Mesendoderm (in vitro differentiated cells): ENCODE data around the gene ASB2.

ENCODE experiments used
- DNase-seq: peaks from one replicate; pipeline ENCODE4 v3.0.0; 2013
- H2AK5ac ChIP-seq: 2 replicates; pipeline ENCODE4 v1.6.1; 2013; ENCODE audit warnings: low read length, inconsistent platforms
- H2BK120ac ChIP-seq: 2 replicates; pipeline ENCODE4 v1.6.1; 2013; ENCODE audit warnings: low read depth, mild to moderate bottlenecking, low read length, moderate library complexity, mixed read lengths
- H2BK15ac ChIP-seq: replicated peaks from 2 replicates; pipeline ENCODE4 v1.6.1; 2013; ENCODE audit warnings: low read depth, mild to moderate bottlenecking, moderate library complexity
- H2BK5ac ChIP-seq: 2 replicates; pipeline ENCODE4 v1.6.1; 2013; ENCODE audit warnings: low read length, inconsistent platforms
- H3K18ac ChIP-seq: 2 replicates; pipeline ENCODE4 v1.6.1; 2013; ENCODE audit warnings: mild to moderate bottlenecking, low read length, mixed read lengths
- H3K23ac ChIP-seq: one replicate; pipeline ENCODE4 v1.6.1; 2013; ENCODE audit warnings: low read length
- H3K27ac ChIP-seq: 2 replicates; pipeline ENCODE4 v1.5.1; 2013; ENCODE audit warnings: low read depth, mild to moderate bottlenecking, inconsistent platforms, low read length, moderate library complexity
- H3K27me3 ChIP-seq: 2 replicates; pipeline ENCODE4 v1.6.1; 2013; ENCODE audit warnings: low read length, control low read depth, mild to moderate bottlenecking, inconsistent platforms; ENCODE audit not compliant: insufficient read depth, poor library complexity
- H3K36me3 ChIP-seq: 2 replicates; pipeline ENCODE4 v1.6.1; 2013; ENCODE audit warnings: low read length, inconsistent platforms; ENCODE audit not compliant: control insufficient read depth, insufficient read depth
- H3K4ac ChIP-seq: one replicate; pipeline ENCODE4 v1.6.1; 2013; ENCODE audit warnings: low read depth, mild to moderate bottlenecking, low read length, moderate library complexity
- H3K4me1 ChIP-seq: 2 replicates; pipeline ENCODE4 v1.6.1; 2013; ENCODE audit warnings: low read depth, low read length, inconsistent platforms; ENCODE audit not compliant: control insufficient read depth
- H3K4me2 ChIP-seq: 2 replicates; pipeline ENCODE4 v1.6.1; 2013; ENCODE audit warnings: low read length
- H3K4me3 ChIP-seq: 2 replicates; pipeline ENCODE4 v1.5.1; 2013; ENCODE audit warnings: mild to moderate bottlenecking, low read length
- H3K56ac ChIP-seq: one replicate; pipeline ENCODE4 v1.6.1; 2013; ENCODE audit warnings: low read length
- H3K79me1 ChIP-seq: 2 replicates; pipeline ENCODE4 v1.6.1; 2013; ENCODE audit warnings: low read length, inconsistent platforms
- H3K79me2 ChIP-seq: 2 replicates; pipeline ENCODE4 v1.6.1; 2013; ENCODE audit warnings: mild to moderate bottlenecking, low read length; ENCODE audit not compliant: control insufficient read depth, insufficient read depth
- H3K9ac ChIP-seq: 2 replicates; pipeline ENCODE4 v1.6.1; 2013; ENCODE audit warnings: low read length, inconsistent platforms
- H4K5ac ChIP-seq: one replicate; pipeline ENCODE4 v1.6.1; 2013; ENCODE audit warnings: low read length
- H4K8ac ChIP-seq: one replicate; pipeline ENCODE4 v1.6.1; 2013; ENCODE audit warnings: low read depth, mild to moderate bottlenecking, control low read depth, low read length, moderate library complexity
- WGBS: extraction: QIAGEN DNeasy Blood & Tissue Kit; methylation state at CpG from one replicate; pipeline ENCODE4 v1.1.7; 2013; ENCODE audit warnings: low lambda C conversion rate, missing lambda C conversion rate; ENCODE audit not compliant: insufficient coverage; ENCODE audit errors: extremely low coverage; 5-methylcytosine and 5-hydroxymethylcytosine counted together

ASB2 gene

DNA sequence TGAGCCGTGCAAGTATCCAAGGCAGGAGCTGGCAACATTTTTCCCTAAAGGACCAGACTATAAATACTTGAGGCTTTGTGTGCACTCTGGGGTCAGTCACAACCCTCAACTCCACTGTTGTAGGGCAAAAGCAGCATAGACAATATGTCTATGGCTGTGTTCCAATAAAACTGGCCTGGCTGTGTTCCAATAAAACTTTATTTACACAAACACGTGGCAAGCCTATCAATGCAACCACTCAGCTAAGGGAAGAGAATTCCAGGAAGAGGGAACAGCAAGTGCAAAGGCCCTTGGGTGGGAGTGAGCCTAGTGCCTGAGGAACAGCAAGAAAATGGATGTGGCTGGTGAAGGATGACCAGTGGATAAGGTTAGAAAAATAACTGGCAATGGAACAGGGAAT is 60.6 kb downstream of the ASB2 start:
- H3K4me2 ChIP-seq = no peak overlapping the region
- H2AK5ac ChIP-seq = no peak overlapping the region
- H2BK120ac ChIP-seq = no peak overlapping the region
- no peak overlapping the region for H3K9ac ChIP-seq
- no peak for DNase-seq
- no peak overlapping the region for H3K4me3 ChIP-seq
- no peaks in the 10 kb centered on the region for H3K79me1 ChIP-seq
- H3K4me1 ChIP-seq = no peaks in the 10 kb centered on the region
- H3K18ac ChIP-seq = no peak overlapping the region
- H3K27ac ChIP-seq = no peak overlapping the region
- no peak overlapping the region for H3K23ac ChIP-seq
- no CpG with 5 or more reads among the region's 2 CpGs for WGBS
- H3K27me3 ChIP-seq = no peaks in the 10 kb centered on the region
- no peak overlapping the region for H4K8ac ChIP-seq
- no peak overlapping the region for H3K56ac ChIP-seq
- no peak overlapping the region for H2BK5ac ChIP-seq
- no peak overlapping the region for H2BK15ac ChIP-seq
- no peaks in the 10 kb centered on the region for H3K36me3 ChIP-seq
- no peak overlapping the region for H3K4ac ChIP-seq
- H3K79me2 ChIP-seq = no peaks in the 10 kb centered on the region
- H4K5ac ChIP-seq = no peak overlapping the region

DNA sequence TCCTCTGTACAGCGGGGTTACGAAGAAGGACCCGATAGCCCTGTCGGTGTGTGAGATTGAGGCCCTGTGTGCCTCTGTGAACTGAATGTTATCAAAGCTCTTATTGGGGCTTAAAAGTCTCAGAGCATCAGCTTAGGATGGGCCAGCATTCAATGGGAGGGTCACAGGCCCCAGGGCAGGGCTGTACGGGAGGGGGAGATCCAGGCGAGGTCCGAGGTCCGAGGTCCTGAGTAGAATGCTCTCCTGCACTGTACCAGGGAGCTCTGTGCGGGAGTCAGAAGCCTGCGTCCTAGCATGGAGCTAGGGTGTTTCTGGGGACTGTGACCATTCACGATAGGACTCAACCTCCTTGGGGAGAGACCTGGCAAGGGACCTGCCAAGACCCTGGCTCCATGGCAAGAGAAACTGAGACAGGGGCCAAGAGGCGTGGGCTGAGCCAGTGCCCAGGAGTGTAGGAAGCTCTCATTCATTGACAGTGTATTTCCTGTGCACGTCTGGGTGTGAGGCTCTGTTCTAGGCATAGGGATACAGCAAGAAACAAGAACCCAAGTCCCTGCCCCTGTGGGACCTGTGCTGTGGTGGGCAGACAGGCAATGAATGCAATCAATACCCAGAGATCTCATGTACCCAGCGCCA is 61.2 kb downstream of the ASB2 start:
- H3K23ac ChIP-seq = no peak overlapping the region
- WGBS = no CpG with 5 or more reads among the region's 14 CpGs
- H3K36me3 ChIP-seq = no peaks in the 10 kb centered on the region
- no peak overlapping the region for H3K56ac ChIP-seq
- no peak overlapping the region for H2AK5ac ChIP-seq
- no peak overlapping the region for H3K27ac ChIP-seq
- H2BK5ac ChIP-seq = no peak overlapping the region
- H3K4me1 ChIP-seq = no peaks in the 10 kb centered on the region
- no peak overlapping the region for H3K4me2 ChIP-seq
- H3K79me2 ChIP-seq = no peaks in the 10 kb centered on the region
- no peak overlapping the region for H4K8ac ChIP-seq
- H2BK15ac ChIP-seq = no peak overlapping the region
- no peak overlapping the region for H4K5ac ChIP-seq
- H3K27me3 ChIP-seq = no peaks in the 10 kb centered on the region
- no peak overlapping the region for H3K9ac ChIP-seq
- H2BK120ac ChIP-seq = no peak overlapping the region
- no peak overlapping the region for H3K4ac ChIP-seq
- H3K4me3 ChIP-seq = no peak overlapping the region
- no peaks in the 10 kb centered on the region for H3K79me1 ChIP-seq
- no peak for DNase-seq
- no peak overlapping the region for H3K18ac ChIP-seq

DNA sequence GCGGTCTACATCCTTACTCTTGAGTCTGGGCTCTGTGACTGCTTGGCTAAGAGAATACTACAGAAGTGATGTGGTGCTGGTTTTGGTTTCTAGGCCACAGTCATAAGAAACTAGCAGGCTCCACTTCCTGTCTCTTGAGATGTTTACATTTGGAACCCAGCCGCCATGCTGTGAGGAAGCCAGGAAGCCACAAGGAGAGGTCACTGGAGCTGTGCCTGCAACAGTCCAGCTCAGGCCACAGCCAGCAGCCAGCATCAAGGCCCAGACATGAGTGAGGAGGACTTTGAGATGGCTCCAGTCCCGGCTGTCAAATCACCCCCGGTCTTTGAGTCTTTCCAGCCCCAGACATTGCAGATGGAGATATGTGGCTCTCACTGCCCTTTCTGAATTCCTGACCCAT is 62.1 kb downstream of the ASB2 start:
- H4K5ac ChIP-seq = no peak overlapping the region
- no peak overlapping the region for H3K9ac ChIP-seq
- no peak overlapping the region for H2BK15ac ChIP-seq
- no peak overlapping the region for H3K4me2 ChIP-seq
- WGBS = no CpG with 5 or more reads among the region's 4 CpGs
- no peak overlapping the region for H3K18ac ChIP-seq
- H2BK120ac ChIP-seq = no peak overlapping the region
- no peak overlapping the region for H3K27ac ChIP-seq
- H3K27me3 ChIP-seq = no peaks in the 10 kb centered on the region
- H3K56ac ChIP-seq = no peak overlapping the region
- no peak for DNase-seq
- H3K4ac ChIP-seq = no peak overlapping the region
- H3K23ac ChIP-seq = no peak overlapping the region
- H2AK5ac ChIP-seq = no peak overlapping the region
- no peaks in the 10 kb centered on the region for H3K4me1 ChIP-seq
- H3K79me2 ChIP-seq = no peaks in the 10 kb centered on the region
- no peak overlapping the region for H3K4me3 ChIP-seq
- H4K8ac ChIP-seq = no peak overlapping the region
- no peak overlapping the region for H2BK5ac ChIP-seq
- no peaks in the 10 kb centered on the region for H3K36me3 ChIP-seq
- no peaks in the 10 kb centered on the region for H3K79me1 ChIP-seq

DNA sequence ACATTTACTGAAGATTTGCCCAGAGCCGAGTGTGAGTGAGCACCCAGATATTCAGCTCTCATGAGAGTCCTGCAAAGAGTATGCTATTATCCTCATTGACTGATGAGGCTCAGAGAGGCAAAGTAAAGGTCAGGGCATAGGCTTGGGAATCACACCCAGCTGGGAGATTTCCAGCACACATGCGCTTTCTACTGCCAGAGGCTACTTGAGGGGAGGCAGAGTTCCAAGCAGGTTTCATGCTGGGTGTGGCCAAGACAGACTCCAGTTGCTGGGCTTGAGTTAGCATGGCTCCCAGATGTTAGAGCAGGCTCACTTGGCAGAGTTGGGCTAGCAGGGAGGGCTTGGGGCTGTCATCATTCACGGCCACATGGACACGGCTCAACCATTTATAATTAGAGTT is 63.6 kb downstream of the ASB2 start:
- H3K4me3 ChIP-seq = no peak overlapping the region
- H3K36me3 ChIP-seq = no peaks in the 10 kb centered on the region
- no peak overlapping the region for H3K18ac ChIP-seq
- no peak overlapping the region for H2BK120ac ChIP-seq
- no peak overlapping the region for H3K4me2 ChIP-seq
- WGBS = no CpG with 5 or more reads among the region's 4 CpGs
- H3K79me2 ChIP-seq = no peaks in the 10 kb centered on the region
- H4K8ac ChIP-seq = no peak overlapping the region
- no peaks in the 10 kb centered on the region for H3K79me1 ChIP-seq
- no peak overlapping the region for H3K23ac ChIP-seq
- no peak overlapping the region for H2AK5ac ChIP-seq
- H3K9ac ChIP-seq = no peak overlapping the region
- no peaks in the 10 kb centered on the region for H3K4me1 ChIP-seq
- no peak overlapping the region for H3K56ac ChIP-seq
- no peak overlapping the region for H3K4ac ChIP-seq
- no peak overlapping the region for H2BK15ac ChIP-seq
- H3K27me3 ChIP-seq = no peaks in the 10 kb centered on the region
- H3K27ac ChIP-seq = no peak overlapping the region
- H4K5ac ChIP-seq = no peak overlapping the region
- no peak overlapping the region for H2BK5ac ChIP-seq
- no peak for DNase-seq

DNA sequence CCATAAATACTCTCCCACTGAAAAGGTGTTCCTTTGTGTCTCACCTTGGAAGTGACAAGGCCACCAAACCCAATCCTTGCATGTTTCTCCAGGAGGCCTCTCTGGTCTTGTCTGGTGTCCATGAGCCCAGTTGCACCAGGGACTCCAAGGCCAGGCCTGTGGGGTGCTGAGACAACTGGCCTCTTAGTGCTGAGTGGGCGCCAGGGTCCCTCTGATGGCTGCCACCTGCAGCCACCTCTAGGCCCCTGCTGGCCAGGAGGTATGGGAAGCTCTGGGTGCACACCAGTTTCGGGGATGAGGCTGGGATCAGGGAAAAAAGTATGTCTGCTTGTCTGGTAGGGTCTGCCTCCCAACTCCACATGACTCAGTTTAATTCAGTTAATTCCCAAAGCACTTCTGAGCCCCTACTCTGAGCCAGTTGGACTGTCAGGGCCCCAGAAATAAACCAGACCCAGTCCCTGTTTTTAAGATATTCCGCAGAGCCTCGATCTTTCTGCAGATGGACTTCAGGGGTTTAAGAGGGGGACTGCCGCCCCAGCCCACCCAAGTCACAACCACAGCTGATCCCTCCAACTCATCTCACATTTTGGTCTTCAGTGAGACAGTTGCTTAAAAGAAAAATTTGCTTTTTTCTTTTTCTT is 64.3 kb downstream of the ASB2 start:
- H3K9ac ChIP-seq = no peak overlapping the region
- no peak overlapping the region for H2BK5ac ChIP-seq
- H2BK120ac ChIP-seq = no peak overlapping the region
- H3K4ac ChIP-seq = no peak overlapping the region
- H4K5ac ChIP-seq = no peak overlapping the region
- no peak overlapping the region for H3K4me2 ChIP-seq
- no peaks in the 10 kb centered on the region for H3K79me2 ChIP-seq
- no peak for DNase-seq
- H3K27me3 ChIP-seq = no peaks in the 10 kb centered on the region
- no peak overlapping the region for H2AK5ac ChIP-seq
- H3K36me3 ChIP-seq = no peaks in the 10 kb centered on the region
- H2BK15ac ChIP-seq = no peak overlapping the region
- no peak overlapping the region for H3K56ac ChIP-seq
- H3K27ac ChIP-seq = no peak overlapping the region
- no peaks in the 10 kb centered on the region for H3K79me1 ChIP-seq
- no peak overlapping the region for H3K4me3 ChIP-seq
- WGBS = no CpG with 5 or more reads among the region's 5 CpGs
- H3K4me1 ChIP-seq = no peaks in the 10 kb centered on the region
- H3K23ac ChIP-seq = no peak overlapping the region
- no peak overlapping the region for H3K18ac ChIP-seq
- H4K8ac ChIP-seq = no peak overlapping the region
